ENCODE results near the gene VAV2. TPM values are rescaled to one million over a fixed set of nuclear protein-coding genes. Genes with fewer than 3 reads are reported as not detected.

The VAV2 gene
- polyA plus RNA-seq, 1 experiment = 9.0 TPM

- POLR2A ChIA-PET = no interaction called here
- CTCF ChIA-PET = interaction anchor here (0.6 kb wide), 2 partner anchors 13 to 189 kb away, joined by 3 to 5 read pairs; no protein-coding TSS in a partner anchor
- Histone ChIP-seq H3K4me3 (ENCODE audit: low read depth, low read length) (no peak overlapping the region), H3K27ac (ENCODE audit: low read depth, low read length) (no peak overlapping the region), H3K27me3 (ENCODE audit: control insufficient read depth, insufficient read depth, low read length) (no peaks in the 10 kb centered on the region), H3K9me3 (ENCODE audit: control insufficient read depth, insufficient read depth, low read length) (peaks cover 6% of the 10 kb centered on the region; the same call in 1 of the 2 replicates)
- TF ChIP-seq, protein P1, sequence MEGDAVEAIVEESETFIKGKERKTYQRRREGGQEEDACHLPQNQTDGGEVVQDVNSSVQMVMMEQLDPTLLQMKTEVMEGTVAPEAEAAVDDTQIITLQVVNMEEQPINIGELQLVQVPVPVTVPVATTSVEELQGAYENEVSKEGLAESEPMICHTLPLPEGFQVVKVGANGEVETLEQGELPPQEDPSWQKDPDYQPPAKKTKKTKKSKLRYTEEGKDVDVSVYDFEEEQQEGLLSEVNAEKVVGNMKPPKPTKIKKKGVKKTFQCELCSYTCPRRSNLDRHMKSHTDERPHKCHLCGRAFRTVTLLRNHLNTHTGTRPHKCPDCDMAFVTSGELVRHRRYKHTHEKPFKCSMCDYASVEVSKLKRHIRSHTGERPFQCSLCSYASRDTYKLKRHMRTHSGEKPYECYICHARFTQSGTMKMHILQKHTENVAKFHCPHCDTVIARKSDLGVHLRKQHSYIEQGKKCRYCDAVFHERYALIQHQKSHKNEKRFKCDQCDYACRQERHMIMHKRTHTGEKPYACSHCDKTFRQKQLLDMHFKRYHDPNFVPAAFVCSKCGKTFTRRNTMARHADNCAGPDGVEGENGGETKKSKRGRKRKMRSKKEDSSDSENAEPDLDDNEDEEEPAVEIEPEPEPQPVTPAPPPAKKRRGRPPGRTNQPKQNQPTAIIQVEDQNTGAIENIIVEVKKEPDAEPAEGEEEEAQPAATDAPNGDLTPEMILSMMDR (IDR thresholded peaks at IDR 0.05; ENCODE audit: low read depth, low read length) = no peak
- no peak for DNase-seq (ENCODE audit: low read depth, low spot score)
Observed at GRCh38 chr9:133932181-133932580, 59.9 kb downstream of the VAV2 start.

DNA sequence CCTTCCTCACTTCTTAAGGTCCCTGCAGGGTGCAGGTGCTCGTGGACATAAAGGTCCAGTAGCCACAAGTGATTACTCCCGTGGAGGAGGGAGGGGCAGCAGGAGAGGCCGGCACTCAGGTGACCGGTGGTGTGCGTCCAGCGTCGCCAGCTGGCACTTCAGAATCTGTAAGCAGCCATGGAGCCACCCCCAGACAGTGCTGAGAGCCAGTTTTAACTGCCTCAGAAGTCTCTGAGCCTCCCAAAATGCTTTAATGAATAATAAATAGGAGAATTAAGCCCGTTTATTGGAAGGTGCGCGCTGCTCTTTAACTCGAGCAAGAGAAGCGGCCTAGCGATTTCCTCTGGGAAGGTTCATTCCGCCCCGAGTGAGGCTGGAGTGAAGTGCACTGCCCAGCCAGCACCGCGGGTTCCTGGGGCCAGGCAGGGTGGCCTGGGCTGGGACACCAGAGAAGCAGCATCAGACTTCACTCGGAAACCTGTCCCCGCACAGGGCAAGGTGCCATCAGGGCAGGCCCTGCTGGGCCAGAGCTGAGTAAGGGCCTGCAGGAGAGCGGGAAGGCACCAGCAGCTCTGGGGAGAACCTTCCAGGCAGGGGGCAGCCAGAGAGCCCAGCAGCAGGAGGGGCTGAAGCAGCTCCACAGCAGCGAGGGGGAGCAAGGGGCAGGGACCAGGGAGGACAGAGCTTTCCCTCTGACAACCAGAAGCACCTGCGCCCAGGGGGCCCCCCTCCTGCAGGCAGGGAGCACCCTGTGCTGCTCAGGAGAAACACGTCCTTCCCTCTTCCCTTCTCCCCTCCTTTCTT lies 61.2 kb downstream of the VAV2 start:
- TF ChIP-seq, protein P1 (IDR thresholded peaks at IDR 0.05; ENCODE audit: low read depth, low read length) = no peak
- H3K9me3 ChIP-seq (ENCODE audit: control insufficient read depth, insufficient read depth, low read length) = peaks cover 6% of the 10 kb centered on the region; the same call in 1 of the 2 replicates
- POLR2A ChIA-PET = interaction anchor here (0.6 kb wide), 1 partner anchor 75 kb away, joined by 3 read pairs; no protein-coding TSS in a partner anchor
- CTCF ChIA-PET = interaction anchor here (0.5 kb wide), 1 partner anchor 414 kb away, joined by 3 read pairs; no protein-coding TSS in a partner anchor
- H3K4me3 ChIP-seq (ENCODE audit: low read depth, low read length) = no peak overlapping the region
- no peak for DNase-seq (ENCODE audit: low read depth, low spot score)
- no peaks in the 10 kb centered on the region for H3K27me3 ChIP-seq (ENCODE audit: control insufficient read depth, insufficient read depth, low read length)
- no peak overlapping the region for H3K27ac ChIP-seq (ENCODE audit: low read depth, low read length)

- Histone ChIP-seq H3K27ac (ENCODE audit: low read depth, low read length) (no peak overlapping the region), H3K9me3 (ENCODE audit: control insufficient read depth, insufficient read depth, low read length) (peaks cover 6% of the 10 kb centered on the region; the same call in 1 of the 2 replicates), H3K4me3 (ENCODE audit: low read depth, low read length) (no peak overlapping the region), H3K27me3 (ENCODE audit: control insufficient read depth, insufficient read depth, low read length) (no peaks in the 10 kb centered on the region)
- TF ChIP-seq, protein P1 (IDR thresholded peaks at IDR 0.05; ENCODE audit: low read depth, low read length) = no peak
- ChIA-PET CTCF (no interaction called here), POLR2A (no interaction called here)
- DNase-seq (ENCODE audit: low read depth, low spot score) = no peak
Observed at GRCh38 chr9:133930046-133930681, 62.0 kb downstream of the VAV2 start.

- ChIA-PET POLR2A (no interaction called here), CTCF (no interaction called here)
- TF ChIP-seq, protein P1 (IDR thresholded peaks at IDR 0.05; ENCODE audit: low read depth, low read length) = no peak
- DNase-seq (ENCODE audit: low read depth, low spot score) = no peak
- Histone ChIP-seq H3K27me3 (ENCODE audit: control insufficient read depth, insufficient read depth, low read length) (no peaks in the 10 kb centered on the region), H3K4me3 (ENCODE audit: low read depth, low read length) (no peak overlapping the region), H3K9me3 (ENCODE audit: control insufficient read depth, insufficient read depth, low read length) (peaks cover 6% of the 10 kb centered on the region; the same call in 1 of the 2 replicates), H3K27ac (ENCODE audit: low read depth, low read length) (no peak overlapping the region)
Observed at GRCh38 chr9:133929599-133929998, 62.5 kb downstream of the VAV2 start.

GRCh38 chr9:133928248-133928764 lies 63.8 kb downstream of the VAV2 start:
- no peaks in the 10 kb centered on the region for H3K27me3 ChIP-seq (ENCODE audit: control insufficient read depth, insufficient read depth, low read length)
- no peak overlapping the region for H3K4me3 ChIP-seq (ENCODE audit: low read depth, low read length)
- peaks cover 6% of the 10 kb centered on the region; the same call in 1 of the 2 replicates for H3K9me3 ChIP-seq (ENCODE audit: control insufficient read depth, insufficient read depth, low read length)
- TF ChIP-seq, protein P1 (IDR thresholded peaks at IDR 0.05; ENCODE audit: low read depth, low read length) = no peak
- ChIA-PET CTCF (no interaction called here), POLR2A (no interaction called here)
- no peak for DNase-seq (ENCODE audit: low read depth, low spot score)
- H3K27ac ChIP-seq (ENCODE audit: low read depth, low read length) = no peak overlapping the region
